ENCODE data around the gene OTOG. TPM values are rescaled to one million over a fixed set of nuclear protein-coding genes. Genes with fewer than 3 reads are reported as not detected.

The OTOG gene
- total RNA-seq, 1 experiment from 2014 or later: 0.35 TPM

- Histone ChIP-seq H4K5ac (ENCODE audit: insufficient read length, low read depth, low read length) (no peak overlapping the region), H3K4ac (ENCODE audit: low read depth, low read length) (no peak overlapping the region), H4K8ac (replicated peaks; ENCODE audit: insufficient read length, low read depth, low read length) (no peak overlapping the region), H3K4me2 (ENCODE audit: insufficient read depth, insufficient read length, low read length) (peak overlapping the region; percentile 31), H2BK5ac (ENCODE audit: insufficient read length, low read length) (no peak overlapping the region), H2BK120ac (ENCODE audit: low read depth, low read length, poor library complexity, severe bottlenecking) (no peak overlapping the region), H4K20me1 (ENCODE audit: control insufficient read depth, insufficient read depth, insufficient read length) (no peaks in the 10 kb centered on the region), H2AK5ac (ENCODE audit: insufficient read length, low read length) (no peak overlapping the region), H3K9me3 (ENCODE audit: control insufficient read depth, low read depth, low read length) (no peaks in the 10 kb centered on the region), H3K23ac (ENCODE audit: insufficient read length, low read depth, low read length) (no peak overlapping the region), H3K18ac (ENCODE audit: insufficient read length, low read depth, low read length) (no peak overlapping the region), H3K23me2 (ENCODE audit: insufficient read length, low read depth, low read length, poor library complexity, severe bottlenecking) (peaks cover 5% of the 10 kb centered on the region), H2AFZ (ENCODE audit: low read length) (no peak overlapping the region), H2BK12ac (ENCODE audit: insufficient read length, low read depth, low read length) (no peak overlapping the region), H3K4me1 (ENCODE audit: insufficient read depth, low read length) (no peaks in the 10 kb centered on the region; the same call in 1 of the 2 replicates), H3K79me1 (ENCODE audit: insufficient read depth, low read depth, low read length, poor library complexity, severe bottlenecking) (no peaks in the 10 kb centered on the region), H2BK20ac (ENCODE audit: low read depth, low read length, poor library complexity, severe bottlenecking) (no peak overlapping the region), H3K27ac (ENCODE audit: insufficient read length, low read depth, low read length) (no peak overlapping the region), H3K56ac (ENCODE audit: insufficient read length, low read depth, low read length) (no peak overlapping the region), H3K14ac (ENCODE audit: insufficient read depth, low read length) (no peak overlapping the region), H2BK15ac (ENCODE audit: low read depth, low read length) (no peak overlapping the region), H3K9ac (ENCODE audit: extremely low read depth, insufficient read length, low read length) (no peak overlapping the region), H3K79me2 (ENCODE audit: insufficient read depth, low read length) (no peaks in the 10 kb centered on the region), H4K91ac (ENCODE audit: insufficient read length, low read depth, low read length) (no peak overlapping the region), H3T11ph (ENCODE audit: low read length) (no peak overlapping the region), H3K27me3 (ENCODE audit: insufficient read depth, low read length) (no peaks in the 10 kb centered on the region)
- WGBS (ENCODE audit: extremely low coverage, insufficient read length, low lambda C conversion rate): no CpG with 5 or more reads among the region's 2 CpGs
- H3K9me3 Mint-ChIP-seq: no peaks in the 10 kb centered on the region; a peak in 1 of 5 replicates
- H3K27me3 Mint-ChIP-seq (ENCODE audit: low read depth): peaks cover 43% of the 10 kb centered on the region
- no peaks in the 10 kb centered on the region; a peak in 1 of 7 replicates for H3K36me3 Mint-ChIP-seq (ENCODE audit: insufficient read depth in 1 of 3, low read depth in 3 of 3)
- peak overlapping the region in 1 of 2 experiments; percentile 68; a peak in 2 of 5 replicates for H3K4me3 Mint-ChIP-seq
- DNase-seq: no peak
- peaks cover 43 to 50% of the 10 kb centered on the region in 2 experiments for H3K4me1 Mint-ChIP-seq
- TF ChIP-seq, protein P1, sequence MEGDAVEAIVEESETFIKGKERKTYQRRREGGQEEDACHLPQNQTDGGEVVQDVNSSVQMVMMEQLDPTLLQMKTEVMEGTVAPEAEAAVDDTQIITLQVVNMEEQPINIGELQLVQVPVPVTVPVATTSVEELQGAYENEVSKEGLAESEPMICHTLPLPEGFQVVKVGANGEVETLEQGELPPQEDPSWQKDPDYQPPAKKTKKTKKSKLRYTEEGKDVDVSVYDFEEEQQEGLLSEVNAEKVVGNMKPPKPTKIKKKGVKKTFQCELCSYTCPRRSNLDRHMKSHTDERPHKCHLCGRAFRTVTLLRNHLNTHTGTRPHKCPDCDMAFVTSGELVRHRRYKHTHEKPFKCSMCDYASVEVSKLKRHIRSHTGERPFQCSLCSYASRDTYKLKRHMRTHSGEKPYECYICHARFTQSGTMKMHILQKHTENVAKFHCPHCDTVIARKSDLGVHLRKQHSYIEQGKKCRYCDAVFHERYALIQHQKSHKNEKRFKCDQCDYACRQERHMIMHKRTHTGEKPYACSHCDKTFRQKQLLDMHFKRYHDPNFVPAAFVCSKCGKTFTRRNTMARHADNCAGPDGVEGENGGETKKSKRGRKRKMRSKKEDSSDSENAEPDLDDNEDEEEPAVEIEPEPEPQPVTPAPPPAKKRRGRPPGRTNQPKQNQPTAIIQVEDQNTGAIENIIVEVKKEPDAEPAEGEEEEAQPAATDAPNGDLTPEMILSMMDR (conservative IDR thresholded peaks at IDR 0.05): no peak
- no peak overlapping the region for H3K27ac Mint-ChIP-seq
Observed at GRCh38 chr11:17543041-17543440, 4.0 kb upstream of the OTOG start.
